Loucy (cell line): ENCODE data around the gene LCOR.

Source experiments
- H2AFZ ChIP-seq: fragments of 200-600 bp; sonication (generic); 2 replicates; pipeline ENCODE4 v1.6.0; 2016; ENCODE audit warnings: antibody characterized with exemption, mild to moderate bottlenecking, low read length, moderate library complexity
- H3F3A ChIP-seq: fragments of 200-600 bp; 2 replicates; pipeline ENCODE4 v1.6.0; 2016; ENCODE audit warnings: antibody characterized with exemption, low read depth, mild to moderate bottlenecking
- H3K27me3 ChIP-seq: fragments of 200-600 bp; sonication (generic); 2 replicates; pipeline ENCODE4 v1.6.1; 2014; ENCODE audit warnings: low read length, mild to moderate bottlenecking; ENCODE audit not compliant: insufficient read depth, poor library complexity, severe bottlenecking
- H3K36me3 ChIP-seq: fragments of 200-600 bp; sonication (generic); 2 replicates; pipeline ENCODE4 v1.6.1; 2016; ENCODE audit warnings: low read length; ENCODE audit not compliant: insufficient read depth
- H3K4me1 ChIP-seq: fragments of 200-600 bp; sonication (generic); 2 replicates; pipeline ENCODE4 v1.5.1; 2014; ENCODE audit warnings: low read length, mild to moderate bottlenecking; ENCODE audit not compliant: insufficient read depth, poor library complexity, severe bottlenecking
- H3K4me2 ChIP-seq: fragments of 200-600 bp; sonication (generic); 2 replicates; pipeline ENCODE4 v1.6.0; 2014; ENCODE audit warnings: antibody characterized with exemption, low read length, low read depth, mild to moderate bottlenecking; ENCODE audit not compliant: poor library complexity, severe bottlenecking
- H3K4me3 ChIP-seq: fragments of 200-600 bp; sonication (generic); 2 replicates; pipeline ENCODE4 v1.5.1; 2014; ENCODE audit warnings: low read length, mild to moderate bottlenecking, mixed read lengths; ENCODE audit not compliant: poor library complexity, severe bottlenecking
- H3K79me2 ChIP-seq: fragments of 200-600 bp; sonication (generic); 2 replicates; pipeline ENCODE4 v1.6.1; 2014; ENCODE audit warnings: low read length; ENCODE audit not compliant: insufficient read depth
- H3K9ac ChIP-seq: fragments of 200-600 bp; sonication (generic); 2 replicates; pipeline ENCODE4 v1.6.0; 2014; ENCODE audit warnings: mild to moderate bottlenecking, low read depth, low read length, moderate library complexity; ENCODE audit not compliant: poor library complexity, severe bottlenecking
- H3K9me2 ChIP-seq: fragments of 200-600 bp; sonication (generic); replicated peaks from 2 replicates; pipeline ENCODE4 v1.6.1; 2016; ENCODE audit warnings: low read depth, low read length, mixed read lengths
- H3K9me3 ChIP-seq: fragments of 200-600 bp; sonication (generic); 2 replicates; pipeline ENCODE4 v1.6.1; 2014; ENCODE audit warnings: mild to moderate bottlenecking, antibody characterized with exemption, low read length, low read depth; ENCODE audit not compliant: insufficient read depth
- H4K20me1 ChIP-seq: fragments of 200-600 bp; sonication (generic); 2 replicates; pipeline ENCODE4 v1.6.0; 2014; ENCODE audit warnings: antibody characterized with exemption, low read length, mild to moderate bottlenecking; ENCODE audit not compliant: insufficient read depth, poor library complexity, severe bottlenecking
- CTCF ChIP-seq: fragments of 200-600 bp; sonication (generic); conservative IDR thresholded peaks from 2 replicates; pipeline ENCODE4 v1.5.1; 2014; ENCODE audit warnings: mild to moderate bottlenecking, antibody characterized with exemption, low read length
- EZH2phosphoT487 ChIP-seq: fragments of 200-600 bp; IDR thresholded peaks from 2 replicates; pipeline ENCODE4 v1.6.1; 2018; ENCODE audit warnings: antibody characterized with exemption, mild to moderate bottlenecking, moderate library complexity, borderline replicate concordance

Gene LCOR

GRCh38 chr10:97034958-97035769, 203.1 kb downstream of the LCOR start:
- no peak overlapping the region for H3K4me3 ChIP-seq
- H3F3A ChIP-seq, result no peaks in the 10 kb centered on the region
- no peaks in the 10 kb centered on the region for H3K36me3 ChIP-seq
- H3K27me3 ChIP-seq, result no peaks in the 10 kb centered on the region
- H3K9me3 ChIP-seq, result no peaks in the 10 kb centered on the region
- TF ChIP-seq EZH2phosphoT487, result no peak
- no peak for TF ChIP-seq CTCF
- H3K4me2 ChIP-seq, result no peak overlapping the region
- no peaks in the 10 kb centered on the region for H3K79me2 ChIP-seq
- no peaks in the 10 kb centered on the region for H3K4me1 ChIP-seq
- no peak overlapping the region for H3K9ac ChIP-seq
- H2AFZ ChIP-seq, result no peak overlapping the region
- no peaks in the 10 kb centered on the region for H3K9me2 ChIP-seq
- no peaks in the 10 kb centered on the region for H4K20me1 ChIP-seq

GRCh38 chr10:97037365-97038361, 205.6 kb downstream of the LCOR start:
- H3K4me2 ChIP-seq, result no peak overlapping the region

GRCh38 chr10:97038688-97039087, 206.6 kb downstream of the LCOR start:
- no peaks in the 10 kb centered on the region for H3K79me2 ChIP-seq
- H3F3A ChIP-seq, result no peaks in the 10 kb centered on the region
- no peak overlapping the region for H3K4me2 ChIP-seq
- H2AFZ ChIP-seq, result no peak overlapping the region
- H3K4me3 ChIP-seq, result no peak overlapping the region
- no peaks in the 10 kb centered on the region for H4K20me1 ChIP-seq
- no peak overlapping the region for H3K9ac ChIP-seq
- H3K36me3 ChIP-seq, result no peaks in the 10 kb centered on the region
- no peaks in the 10 kb centered on the region for H3K9me3 ChIP-seq
- H3K27me3 ChIP-seq, result no peaks in the 10 kb centered on the region
- no peaks in the 10 kb centered on the region for H3K4me1 ChIP-seq
- no peak for TF ChIP-seq EZH2phosphoT487
- TF ChIP-seq CTCF, result no peak
- no peaks in the 10 kb centered on the region for H3K9me2 ChIP-seq

More at GRCh38 chr10:97037365-97038361, 205.6 kb downstream of the LCOR start:
- Histone ChIP-seq H3K79me2 (no peaks in the 10 kb centered on the region), H3K9me3 (no peaks in the 10 kb centered on the region), H3F3A (no peaks in the 10 kb centered on the region), H3K9ac (no peak overlapping the region), H3K36me3 (no peaks in the 10 kb centered on the region), H3K9me2 (no peaks in the 10 kb centered on the region), H2AFZ (no peak overlapping the region), H3K4me3 (no peak overlapping the region), H4K20me1 (no peaks in the 10 kb centered on the region), H3K27me3 (no peaks in the 10 kb centered on the region), H3K4me1 (no peaks in the 10 kb centered on the region)
- TF ChIP-seq EZH2phosphoT487 (no peak), CTCF (peak; percentile 82)
